CD4-positive, alpha-beta T cell treated with Interleukin-1 beta for 1 hour (primary cell): ENCODE results near the gene PTMA.
A peak's percentile ranks its signal among the peaks of the same experiment; 100 is the strongest.
"Not testable (repeated sequence)": the region's sequence is repeated elsewhere in the genome, so short reads cannot be mapped to it uniquely, and the experiment has no call there.

Experiments
- DNase-seq, 2 donors: peaks; one replicate each; pipeline ENCODE4 v3.0.0-alpha.2; 2020 to 2022

PTMA gene

DNA sequence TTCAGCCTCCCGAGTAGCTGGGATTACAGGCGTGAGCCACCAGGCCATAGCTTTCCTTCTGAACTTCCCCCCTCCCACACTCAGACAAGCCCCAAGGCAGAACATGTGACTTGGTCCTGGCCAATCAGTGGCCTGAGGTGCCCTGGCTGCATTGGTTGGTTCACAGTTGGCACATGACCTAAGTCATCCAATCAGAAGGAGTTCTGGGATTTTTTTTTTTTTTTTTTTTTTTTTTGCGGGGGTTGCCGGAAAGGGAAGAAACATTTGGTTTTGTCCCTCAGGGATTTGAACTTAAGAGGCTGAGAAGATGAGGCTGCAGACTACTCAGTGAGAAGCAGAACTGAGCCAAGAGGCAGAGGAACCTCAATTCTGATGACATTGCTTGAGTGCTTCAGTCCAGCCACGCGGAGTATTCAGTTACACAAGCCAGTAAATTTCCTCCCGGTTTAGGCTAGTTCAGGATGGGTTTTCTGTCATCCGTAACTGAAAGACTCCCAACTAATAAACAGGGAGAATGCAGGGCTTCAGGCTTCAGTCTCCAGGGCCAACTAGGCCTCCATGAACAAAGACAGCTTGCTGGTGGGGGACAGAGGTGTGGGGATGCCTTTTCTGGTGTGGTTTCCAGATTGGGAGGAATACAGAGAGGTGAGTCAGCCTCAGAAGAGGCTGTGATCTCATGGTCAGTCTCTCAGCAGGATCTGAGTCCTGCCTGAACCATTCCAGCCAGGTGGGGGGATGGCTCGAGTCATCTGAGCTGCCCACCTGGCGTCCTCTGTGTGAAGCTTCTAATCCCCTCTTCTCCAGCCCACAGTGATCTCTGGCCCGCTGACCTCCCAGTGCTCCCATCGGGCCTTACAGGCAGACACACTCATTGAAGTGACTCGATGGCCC is 9.2 kb downstream of the PTMA start:
- DNase-seq: peak; percentile 37 to 59

GRCh38 chr2:231718799-231719198 is 10.5 kb downstream of the PTMA start:
- DNase-seq: no peak

DNA sequence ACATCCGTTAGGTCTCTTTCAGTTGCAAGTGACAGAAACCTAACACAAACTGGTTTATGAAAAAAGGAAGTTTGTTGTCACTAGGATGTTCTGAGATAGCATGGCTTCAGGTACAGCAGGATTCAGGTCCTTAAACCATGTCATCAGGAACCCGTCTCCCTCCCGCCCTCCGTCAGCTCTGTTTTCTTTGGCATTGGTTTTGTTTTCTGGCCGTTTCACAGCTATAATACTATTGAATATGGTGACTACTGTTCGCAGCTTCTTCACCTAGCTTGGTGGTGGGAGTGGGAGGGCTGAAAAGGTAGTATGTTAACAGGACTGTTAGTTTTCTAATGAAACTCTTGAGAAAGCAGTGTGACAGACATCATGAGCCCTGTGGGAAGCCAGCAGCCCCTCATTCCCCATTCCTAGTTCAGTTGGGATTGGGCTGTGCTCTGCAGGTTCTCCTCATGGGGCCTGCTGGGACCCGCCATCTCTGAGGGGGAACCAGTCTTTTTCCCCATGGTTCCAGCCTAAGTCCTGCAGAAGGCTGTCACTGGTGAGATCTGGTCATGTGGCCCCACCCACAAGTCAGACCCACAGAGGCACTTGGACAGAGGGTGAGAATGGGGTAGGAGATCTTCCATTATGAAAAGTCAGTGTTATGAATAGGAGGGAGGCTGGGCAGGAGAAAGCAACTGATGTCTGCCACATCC is 12.1 kb downstream of the PTMA start:
- DNase-seq: no peak

DNA sequence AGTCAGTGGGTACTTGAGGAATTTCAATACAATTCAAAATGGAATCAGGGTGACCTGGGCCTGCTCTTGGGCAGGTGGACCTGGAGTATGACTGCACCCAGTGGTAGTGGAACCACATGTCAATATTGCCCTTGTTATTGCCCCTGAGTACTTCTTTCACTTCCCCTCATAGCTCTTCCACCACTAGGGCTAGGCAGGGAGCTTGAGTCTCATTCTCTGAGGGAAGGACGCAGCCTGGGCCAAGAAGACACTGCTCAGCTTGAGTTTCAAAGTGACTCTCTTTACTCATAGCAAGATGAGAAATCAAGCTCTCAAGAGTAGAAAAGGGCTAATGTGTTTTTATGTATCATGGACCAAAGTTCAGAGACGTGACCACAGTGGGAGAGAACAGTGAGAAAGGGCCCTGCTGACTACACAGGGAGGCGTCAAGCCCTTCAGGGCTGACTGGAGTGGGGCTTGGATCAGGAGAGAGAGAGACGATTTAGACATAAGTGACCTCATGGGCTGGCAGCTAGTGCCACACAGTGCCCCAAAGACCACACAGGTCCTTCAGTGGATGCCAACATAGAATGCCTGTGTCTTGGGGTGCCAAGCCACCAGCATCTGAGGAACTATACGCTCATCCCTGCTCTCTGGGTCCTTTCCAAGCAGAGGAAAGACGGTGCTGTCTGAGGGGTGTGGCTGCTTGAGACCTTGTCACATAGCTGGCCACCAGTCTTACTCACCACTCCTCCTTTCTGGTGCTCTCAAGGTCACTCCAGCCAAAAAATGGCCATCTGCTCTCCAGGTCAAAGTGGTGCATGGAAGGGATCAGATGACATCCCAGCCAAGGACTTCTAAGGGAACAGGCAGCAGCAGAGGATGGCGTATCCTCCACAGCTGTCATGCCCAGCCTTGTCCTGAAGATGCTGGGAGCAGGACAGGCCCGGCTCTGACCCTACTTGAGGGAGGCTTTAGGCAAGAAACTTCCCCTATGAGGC is 13.0 kb downstream of the PTMA start:
- DNase-seq: peak in 1 of 2 donors; percentile 13

DNA sequence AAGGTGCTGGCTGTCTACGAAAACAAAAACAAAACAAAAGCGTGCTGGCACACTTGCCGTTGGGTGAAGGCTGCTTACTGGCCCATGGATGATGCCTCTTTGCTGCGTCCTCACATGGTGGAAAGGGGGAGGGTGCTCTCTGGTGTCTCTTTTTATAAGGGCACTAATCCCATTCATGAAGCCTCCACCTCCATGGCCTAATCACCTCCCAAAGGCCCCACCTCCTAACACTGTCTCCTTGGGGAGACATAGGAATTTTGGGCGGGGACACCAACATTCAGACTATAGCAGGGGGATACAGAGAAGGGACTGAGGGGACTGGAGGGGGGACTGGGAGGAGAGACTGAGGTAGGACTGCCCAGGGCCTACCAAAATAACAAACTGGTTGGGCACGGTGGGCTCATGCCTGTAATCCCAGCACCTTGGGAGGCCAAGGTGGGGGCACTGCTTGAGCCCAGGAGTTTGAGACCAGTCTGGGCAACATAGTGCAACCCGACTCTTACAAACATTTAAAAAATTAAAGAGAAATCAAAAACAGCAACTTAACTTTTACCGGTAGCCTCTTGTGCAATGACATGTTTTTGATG is 14.5 kb downstream of the PTMA start:
- no peak for DNase-seq

DNA sequence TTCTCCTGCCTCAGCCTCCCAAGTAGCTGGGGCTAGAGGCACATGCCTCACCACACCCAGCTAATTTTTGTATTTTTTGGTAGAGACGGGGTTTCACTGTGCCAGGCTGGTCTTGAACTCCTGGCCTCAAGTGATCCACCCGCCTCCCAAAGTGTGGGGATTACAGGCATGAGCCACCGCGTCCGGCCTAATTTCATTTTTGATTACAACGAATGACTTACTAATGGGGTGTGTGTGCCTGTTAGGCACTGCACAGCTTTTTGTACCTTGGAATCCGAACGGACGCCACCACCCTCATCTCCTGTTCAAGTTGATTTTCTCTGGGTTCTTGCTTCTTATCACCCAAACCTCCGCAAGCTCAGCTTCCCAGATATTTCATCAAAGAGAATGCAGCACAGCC is 17.2 kb downstream of the PTMA start:
- no peak for DNase-seq

- no peak for DNase-seq
Measured at GRCh38 chr2:231726276-231726675, 18.0 kb downstream of the PTMA start.

DNA sequence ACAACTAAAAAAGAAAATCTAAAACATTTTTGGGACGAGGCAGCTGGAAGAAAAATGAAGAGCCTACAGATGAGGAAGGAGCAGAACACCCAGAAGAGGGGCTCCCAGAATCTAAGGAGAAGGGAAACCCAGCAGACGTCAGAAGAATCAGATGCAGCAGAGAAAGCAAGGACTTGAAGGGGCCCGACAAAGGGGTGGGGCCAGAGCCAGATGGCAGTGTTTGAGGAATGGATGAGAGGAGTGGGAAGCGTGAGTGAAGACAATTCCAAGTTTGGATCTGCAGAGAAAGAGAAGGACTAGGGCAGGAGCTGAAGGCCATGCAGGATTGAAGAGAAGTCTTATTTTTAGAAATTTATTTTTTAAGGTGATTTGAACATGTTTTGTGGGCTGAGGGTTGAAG is 19.3 kb downstream of the PTMA start:
- no peak for DNase-seq

GRCh38 chr2:231732604-231733003 is 24.3 kb downstream of the PTMA start:
- no peak for DNase-seq

- no peak for DNase-seq
Measured at GRCh38 chr2:231737761-231738160, 29.4 kb downstream of the PTMA start.

DNA sequence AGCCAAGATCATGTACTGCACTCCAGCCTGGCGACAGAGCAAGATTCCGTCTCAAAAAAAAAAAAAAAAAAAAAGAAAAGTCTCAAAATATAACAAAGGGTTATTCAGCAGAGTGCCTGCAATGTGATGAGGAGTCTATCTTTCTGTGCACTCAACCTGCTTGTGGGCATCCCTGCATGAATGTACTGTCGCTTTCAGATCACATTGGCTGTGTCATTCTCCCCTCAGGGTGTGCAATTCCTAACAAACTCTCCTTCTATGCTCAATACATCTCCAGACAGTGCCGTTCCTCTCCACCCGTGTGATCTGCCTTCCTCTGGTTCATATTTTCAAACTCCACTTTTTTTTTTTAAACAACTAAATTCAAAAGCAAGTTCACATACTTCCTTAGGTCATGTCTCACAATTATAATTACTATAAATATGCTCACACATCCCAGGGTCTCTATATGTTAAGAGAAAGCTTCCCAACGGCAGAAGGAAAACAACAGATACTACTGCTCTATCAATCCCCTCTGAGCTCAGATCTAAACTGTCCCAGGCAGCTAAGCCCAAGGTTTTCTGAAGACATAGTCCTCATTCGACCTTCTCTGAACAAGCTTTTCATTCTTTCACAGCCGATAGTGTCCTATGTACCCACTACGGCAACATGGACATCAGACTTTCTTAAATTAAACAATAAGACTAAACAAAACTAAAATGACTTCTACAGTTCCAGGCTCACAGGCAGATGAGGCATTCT is 35.2 kb downstream of the PTMA start:
- no peak for DNase-seq

- DNase-seq: no peak
Measured at GRCh38 chr2:231745303-231746038, 37.1 kb downstream of the PTMA start.

DNA sequence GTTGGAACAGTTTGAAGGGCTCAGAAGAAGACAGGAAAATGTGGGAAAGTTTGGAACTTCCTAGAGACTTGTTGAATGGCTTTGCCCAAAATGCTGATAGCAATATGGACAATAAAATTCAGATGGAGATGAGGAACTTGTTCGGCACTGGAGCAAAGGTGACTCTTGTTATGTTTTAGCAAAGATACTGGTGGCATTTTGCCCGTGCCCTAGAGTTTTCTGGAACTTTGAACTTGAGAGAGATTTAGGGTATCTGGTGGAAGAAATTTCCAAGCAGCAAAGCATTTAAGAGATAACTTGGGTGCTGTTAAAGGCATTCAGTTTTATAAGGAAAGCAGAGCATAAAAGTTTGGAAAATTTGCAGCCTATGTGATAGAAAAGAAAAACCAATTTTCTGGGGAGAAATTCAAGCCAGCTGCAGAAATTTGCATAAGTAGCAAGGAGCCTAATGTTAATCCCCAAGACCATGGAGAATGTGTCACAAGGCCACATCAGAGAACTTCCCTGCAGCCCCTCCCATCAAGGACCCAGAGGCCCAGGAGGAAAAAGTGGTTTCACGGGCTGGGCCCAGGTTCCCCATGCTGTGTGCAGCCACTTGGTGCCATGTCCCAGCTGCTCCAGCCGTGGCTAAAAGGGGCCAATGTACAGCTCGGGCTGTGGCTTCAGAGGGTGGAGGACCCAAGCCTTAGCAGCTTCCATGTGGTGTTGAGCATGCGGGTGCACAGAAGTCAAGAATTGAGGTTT is 40.0 kb downstream of the PTMA start:
- DNase-seq: not testable (repeated sequence)

DNA sequence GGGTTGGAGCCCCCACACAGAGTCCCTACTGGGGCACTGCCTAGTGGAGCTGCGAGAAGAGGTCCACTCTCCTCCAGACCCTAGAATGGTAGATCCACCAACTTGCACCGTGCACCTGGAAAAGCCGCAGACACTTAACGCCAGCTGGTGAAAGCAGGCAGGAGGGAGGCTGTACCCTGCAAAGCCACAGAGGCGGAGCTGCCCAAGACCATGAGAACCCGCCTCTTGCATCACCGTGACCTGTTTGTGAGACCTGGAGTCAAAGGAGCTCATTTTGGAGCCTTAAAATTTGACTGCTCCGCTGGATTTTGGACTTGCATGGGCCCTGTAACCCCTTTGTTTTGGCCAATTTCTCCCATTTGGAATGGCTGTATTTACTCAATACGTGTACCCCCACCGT is 40.7 kb downstream of the PTMA start:
- DNase-seq: not testable (repeated sequence)

DNA sequence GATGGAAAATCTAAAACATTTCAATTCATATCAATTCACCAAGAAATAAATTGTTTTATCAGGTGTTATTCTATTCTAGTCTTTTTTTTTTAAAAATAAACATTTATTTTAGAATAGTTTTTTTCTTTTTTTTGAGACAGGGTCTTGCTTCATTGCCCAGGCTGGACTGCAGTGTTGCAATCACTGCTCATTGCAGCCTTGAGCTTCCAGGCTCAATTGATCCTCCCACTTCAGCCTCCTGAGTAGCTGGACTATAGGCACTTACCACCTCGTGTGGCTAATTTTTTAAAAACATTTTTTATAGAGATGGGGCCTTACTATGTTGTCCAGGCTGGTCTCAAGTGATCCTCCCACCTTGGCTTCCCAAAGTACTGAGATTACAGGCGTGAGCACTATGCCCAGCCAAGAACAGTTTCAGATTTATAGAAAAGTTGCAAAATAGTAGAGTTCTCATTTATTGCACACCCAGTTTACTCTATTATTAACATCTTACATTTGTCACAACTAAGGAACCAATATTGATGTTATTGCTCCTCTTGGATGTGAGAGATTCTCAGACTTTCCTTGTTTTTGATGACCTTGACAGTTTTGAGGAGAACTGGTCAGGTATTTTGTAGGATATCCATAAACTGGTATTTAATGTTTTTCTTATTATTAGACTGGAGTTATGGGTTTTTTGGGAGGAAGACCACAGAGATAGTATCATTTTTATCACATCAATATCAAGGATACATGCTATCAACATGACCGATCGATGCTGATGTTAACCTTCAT is 42.9 kb downstream of the PTMA start:
- DNase-seq: no peak

DNA sequence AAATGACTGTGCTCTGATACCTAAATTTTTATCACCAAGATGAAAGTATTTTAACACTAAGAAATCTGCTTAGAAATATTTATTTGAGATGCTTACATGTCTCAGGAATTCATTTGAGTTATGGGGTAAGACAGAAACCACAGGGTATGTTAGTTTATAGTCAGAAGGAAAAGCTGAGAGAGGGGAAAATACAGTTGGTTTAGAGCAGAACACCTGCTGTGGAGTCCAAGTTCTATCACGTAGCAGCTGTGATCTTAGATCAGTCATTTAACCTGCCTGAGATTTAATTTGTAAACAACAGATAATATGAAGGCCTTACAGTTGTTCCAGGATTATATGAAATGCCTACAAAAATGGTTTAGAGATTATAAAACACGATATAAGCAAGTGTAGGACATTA is 43.7 kb downstream of the PTMA start:
- DNase-seq: no peak

- DNase-seq: no peak
Measured at GRCh38 chr2:231761735-231762134, 53.4 kb downstream of the PTMA start.
